22Rv1 (cell line): ENCODE results near the gene SIDT1.

Source experiments
- CTCF ChIP-seq: fragments of 450-650 bp; IDR thresholded peaks from 2 replicates; pipeline ENCODE4 v1.5.1; 2017; ENCODE audit warnings: mild to moderate bottlenecking
- ZFX ChIP-seq: fragments of 450-650 bp; IDR thresholded peaks from 2 replicates; pipeline ENCODE4 v1.6.1; 2017; ENCODE audit warnings: antibody characterized with exemption, borderline replicate concordance

- TF ChIP-seq CTCF (no peak), ZFX (no peak)
These were observed 93.5 kb downstream of the SIDT1 start for GRCh38 chr3:113625834-113626233.
